Measurements from ENCODE around the gene CD80. TPM values are rescaled to one million over a fixed set of nuclear protein-coding genes. Genes with fewer than 3 reads are reported as not detected.
A peak's percentile ranks its signal among the peaks of the same experiment; 100 is the strongest.

Gene CD80
- total and polyA plus RNA-seq, 10 of the 15 experiments (the other 5 are each of a cell fraction or from before 2014, with no cell fraction given): 41.4 to 137 (median 58.1) TPM

DNA sequence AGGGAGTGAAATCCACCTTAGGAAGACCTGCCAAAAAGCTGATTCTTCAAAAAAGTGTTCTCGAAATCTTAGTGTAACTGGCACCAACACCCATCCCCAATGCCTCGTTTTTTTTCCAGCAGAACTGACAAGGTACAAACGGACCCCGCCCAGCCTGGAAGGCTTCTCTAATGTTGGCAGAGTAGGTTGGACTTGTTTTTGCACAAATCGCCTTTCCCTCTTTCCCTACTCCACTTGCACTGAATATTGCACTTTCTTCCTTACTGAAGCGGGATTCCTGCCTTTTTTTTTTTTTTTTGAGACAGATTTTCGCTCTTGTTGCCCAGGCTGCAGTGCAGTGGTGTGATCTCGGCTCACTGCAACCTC lies 61.6 kb downstream of the CD80 start:
- H4K20me1 ChIP-seq (ENCODE audit: control insufficient read depth, insufficient read depth): no peaks in the 10 kb centered on the region
- H3K4me1 ChIP-seq (ENCODE audit: control insufficient read depth, insufficient read depth, low read length): no peaks in the 10 kb centered on the region
- POLR2A ChIA-PET: interaction anchor here (0.6 to 5.8 kb wide), 19 partner anchors 9 to 321 kb away, joined by 3 to 57 read pairs (median 4); partner anchors contain the start of genes CD80, POGLUT1 and TMEM39A
- peak overlapping the region; percentile 75 for H3K4me3 ChIP-seq
- H3K79me2 ChIP-seq (ENCODE audit: control insufficient read depth, insufficient read depth, low read length): peaks cover 44% of the 10 kb centered on the region
- FAIRE-seq: no peak
- ATAC-seq: peak; percentile 12
- peak overlapping the region; percentile 96 for H3K9ac ChIP-seq (ENCODE audit: control insufficient read depth, insufficient read depth, low read length)
- TF ChIP-seq BHLHE40 (IDR thresholded peaks at IDR 0.05; ENCODE audit: borderline replicate concordance in 1 of 2, low read depth in 2 of 2, low read length in 1 of 2): no peak
- 0 out of 2 replicates have a peak, but pooled peaks have one; percentile 11 for TF ChIP-seq CBFB (IDR thresholded peaks at IDR 0.05; ENCODE audit: low read depth)
- no peak for TF ChIP-seq PAX8 (IDR thresholded peaks at IDR 0.05)
- TF ChIP-seq TAF1 (IDR thresholded peaks at IDR 0.05; ENCODE audit: borderline replicate concordance, low read depth, low read length): no peak
- TF ChIP-seq MEF2B (IDR thresholded peaks at IDR 0.05; ENCODE audit: partially characterized antibody, poor library complexity, severe bottlenecking): no peak
- TF ChIP-seq PML (IDR thresholded peaks at IDR 0.05; ENCODE audit: low read length): no peak
- TF ChIP-seq POU2F2 (IDR thresholded peaks at IDR 0.05; ENCODE audit: borderline replicate concordance, low read depth, low read length): no peak
- TF ChIP-seq, protein P1, sequence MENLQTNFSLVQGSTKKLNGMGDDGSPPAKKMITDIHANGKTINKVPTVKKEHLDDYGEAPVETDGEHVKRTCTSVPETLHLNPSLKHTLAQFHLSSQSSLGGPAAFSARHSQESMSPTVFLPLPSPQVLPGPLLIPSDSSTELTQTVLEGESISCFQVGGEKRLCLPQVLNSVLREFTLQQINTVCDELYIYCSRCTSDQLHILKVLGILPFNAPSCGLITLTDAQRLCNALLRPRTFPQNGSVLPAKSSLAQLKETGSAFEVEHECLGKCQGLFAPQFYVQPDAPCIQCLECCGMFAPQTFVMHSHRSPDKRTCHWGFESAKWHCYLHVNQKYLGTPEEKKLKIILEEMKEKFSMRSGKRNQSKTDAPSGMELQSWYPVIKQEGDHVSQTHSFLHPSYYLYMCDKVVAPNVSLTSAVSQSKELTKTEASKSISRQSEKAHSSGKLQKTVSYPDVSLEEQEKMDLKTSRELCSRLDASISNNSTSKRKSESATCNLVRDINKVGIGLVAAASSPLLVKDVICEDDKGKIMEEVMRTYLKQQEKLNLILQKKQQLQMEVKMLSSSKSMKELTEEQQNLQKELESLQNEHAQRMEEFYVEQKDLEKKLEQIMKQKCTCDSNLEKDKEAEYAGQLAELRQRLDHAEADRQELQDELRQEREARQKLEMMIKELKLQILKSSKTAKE (IDR thresholded peaks at IDR 0.05; ENCODE audit: low read depth, poor library complexity, severe bottlenecking): no peak
- WGBS (ENCODE audit: insufficient coverage, insufficient replicate concordance, low lambda C conversion rate, missing lambda C conversion rate): 0% methylated on average over 6 of the region's 8 CpGs
- H3K9me3 ChIP-seq (replicated peaks; ENCODE audit: control insufficient read depth, insufficient read depth, low read length): no peaks in the 10 kb centered on the region; the same call in 2 of the 3 replicates
- no peak for DNase-seq (ENCODE audit: low read depth, low spot score)
- peak overlapping the region; percentile 94 for H3K27ac ChIP-seq (ENCODE audit: control insufficient read depth, insufficient read depth)
- intact Hi-C loops (cut with micrococcal nuclease; ENCODE audit: unreplicated experiment): loop anchor here (2.0 kb wide), 2 partner anchors 29 to 61 kb away; partner anchors contain the start of genes CD80 and POGLUT1
- TSS peak; percentile 98 for BruUV-seq (replicated peaks)
- in situ Hi-C loops (cut with MboI): no loop called here
- RAD21 ChIA-PET (ENCODE audit: unreplicated experiment): interaction anchor here (1.0 to 4.7 kb wide), 10 partner anchors 29 to 223 kb away, joined by 3 to 51 read pairs (median 6); partner anchors contain the start of genes POGLUT1 and TMEM39A
- peak overlapping the region; percentile 44 for H3K4me2 ChIP-seq (ENCODE audit: control insufficient read depth, insufficient read depth)
- no peaks in the 10 kb centered on the region for H3K27me3 ChIP-seq (replicated peaks in 1 of 2; ENCODE audit: control insufficient read depth in 2 of 2, insufficient read depth in 2 of 2, low read length in 1 of 2)
- peak overlapping the region; percentile 67 for H2AFZ ChIP-seq (ENCODE audit: control insufficient read depth, low read depth, low read length)
- SMC1A ChIA-PET (ENCODE audit: uncharacterized antibody, unreplicated experiment): interaction anchor here (0.9 to 3.7 kb wide), 13 partner anchors 15 to 183 kb away, joined by 3 to 21 read pairs (median 4); partner anchors contain the start of genes COX17 and TMEM39A
- CTCF ChIA-PET: interaction anchor here (1.1 to 4.9 kb wide), 4 partner anchors 11 to 184 kb away, joined by 3 to 27 read pairs (median 8); no protein-coding TSS in a partner anchor
- H3K36me3 ChIP-seq (ENCODE audit: control insufficient read depth in 2 of 2, insufficient read depth in 2 of 2, low read length in 1 of 2): peaks cover 0 to 2% of the 10 kb centered on the region in 2 experiments; a peak in 2 of 4 replicates
